K562 (cell line): ENCODE results near the gene FAF2. TPM values are rescaled to one million over a fixed set of nuclear protein-coding genes. Genes with fewer than 3 reads are reported as not detected.

Experiments used
- SIN3A ChIP-seq, 2 experiments: fragments of 150-350 bp in 1 of 2; IDR thresholded peaks; 2 replicates each; pipeline ENCODE4 v1.6.1; 2011 to 2016; ENCODE audit warnings: borderline replicate concordance in 2 of 2, low read depth in 2 of 2, low read length in 2 of 2, mild to moderate bottlenecking in 2 of 2, moderate library complexity in 2 of 2; ENCODE audit not compliant: control insufficient read depth in 1 of 2
- SOX6 ChIP-seq: fragments of 450-650 bp; IDR thresholded peaks from 2 replicates; pipeline ENCODE4 v1.6.1; 2014; ENCODE audit warnings: mild to moderate bottlenecking
- XRCC4 ChIP-seq: IDR thresholded peaks from one replicate; pipeline ENCODE4 v1.6.1; 2011; ENCODE audit not compliant: insufficient read depth, insufficient read length; ENCODE audit errors: extremely low read depth
- polyA plus RNA-seq, 8 experiments: library from polyadenylated mRNA; depleted of rRNA in 4 of 8; stranded (reverse) in 5 of 8; unstranded in 3 of 8; fragments of >200 nt; fragmentation: Nextera tagmentation in 2 of 8; fragmentation: Illumina TruSeq in 1 of 8; extraction: Ambion mirVana in 2 of 8; extraction: Trizol in 1 of 8; gene quantifications; 2 replicates each; pipeline versions ENCODE4 v1.2.1 to v1.2.3, GENCODE V29; 2011 to 2014; ENCODE audit warnings: inconsistent platforms in 1 of 8, missing spikeins in 1 of 8
- total RNA-seq, 7 experiments: library from RNA; depleted of rRNA in 6 of 7; stranded (reverse); fragments of >200 nt in 6 of 7; fragmentation: Illumina TruSeq in 2 of 7; extraction: Trizol in 2 of 7; gene quantifications; 2 replicates each; pipeline versions ENCODE4 v1.2.1 to v1.2.3, GENCODE V29; 2011 to 2021; ENCODE audit warnings: low replicate concordance in 1 of 7
- TF ChIP-seq, protein P1 (sequence below), 2 experiments: IDR thresholded peaks in 1 of 2; conservative IDR thresholded peaks in 1 of 2; 2 replicates each; pipeline ENCODE4 v1.6.1; 2016; ENCODE audit warnings: low read depth in 2 of 2, mild to moderate bottlenecking in 1 of 2, missing compliant biosample characterization in 1 of 2, missing genetic modification characterization in 1 of 2, moderate library complexity in 1 of 2
- TF ChIP-seq, protein P2 (sequence below): sonication (generic); formaldehyde crosslinking; IDR thresholded peaks from 2 replicates; pipeline ENCODE4 v1.8.1; 2022; ENCODE audit warnings: missing genetic modification reagents

Gene FAF2
- total and polyA plus RNA-seq, 9 of the 15 experiments (the other 6 are each of a cell fraction or from before 2014, with no cell fraction given) = 25.0 to 44.6 (median 36.1) TPM

DNA sequence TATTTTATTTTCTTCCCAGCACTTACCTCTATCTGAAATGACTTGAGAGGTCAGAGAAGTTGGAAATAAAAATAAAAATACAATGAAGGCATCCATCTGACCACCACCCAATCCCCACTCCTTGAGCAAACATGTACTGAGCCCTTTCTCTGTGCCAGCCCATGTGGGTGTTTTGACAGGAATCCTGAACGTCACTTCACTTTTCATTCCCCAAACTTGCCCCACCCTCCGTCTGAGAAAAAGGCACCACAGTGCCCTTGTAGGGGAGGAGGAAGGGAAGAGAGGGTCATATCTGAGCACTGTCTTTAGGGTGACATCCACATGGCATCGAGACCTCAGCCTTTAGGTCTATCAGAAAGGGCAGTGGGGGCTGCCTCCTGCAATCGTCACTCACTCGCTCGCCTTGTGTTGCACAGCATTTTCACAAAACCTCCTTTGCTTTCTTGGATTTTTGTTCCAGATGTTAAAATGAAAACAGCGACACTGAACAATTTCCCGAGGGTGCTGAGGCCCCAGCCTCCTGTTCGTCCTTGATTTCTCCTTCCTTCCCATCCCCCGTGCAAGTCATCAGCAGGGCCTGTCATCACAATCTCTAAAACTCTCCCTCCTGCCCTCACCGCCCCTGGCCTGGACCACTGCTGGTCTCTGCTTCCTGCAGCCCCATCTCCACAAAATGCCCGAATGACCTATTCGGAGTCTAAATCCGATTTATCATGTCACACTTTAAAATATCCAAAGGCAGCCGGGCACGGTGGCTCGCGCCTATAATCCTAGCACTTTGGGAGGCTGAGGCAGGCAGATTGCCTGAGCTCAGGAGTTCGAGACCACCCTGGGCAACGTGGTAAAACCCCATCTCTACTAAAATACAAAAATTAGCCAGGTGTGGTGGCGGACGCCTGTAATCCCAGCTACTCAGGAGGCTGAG is 46.6 kb upstream of the FAF2 start (continued):
- TF ChIP-seq, protein P1, sequence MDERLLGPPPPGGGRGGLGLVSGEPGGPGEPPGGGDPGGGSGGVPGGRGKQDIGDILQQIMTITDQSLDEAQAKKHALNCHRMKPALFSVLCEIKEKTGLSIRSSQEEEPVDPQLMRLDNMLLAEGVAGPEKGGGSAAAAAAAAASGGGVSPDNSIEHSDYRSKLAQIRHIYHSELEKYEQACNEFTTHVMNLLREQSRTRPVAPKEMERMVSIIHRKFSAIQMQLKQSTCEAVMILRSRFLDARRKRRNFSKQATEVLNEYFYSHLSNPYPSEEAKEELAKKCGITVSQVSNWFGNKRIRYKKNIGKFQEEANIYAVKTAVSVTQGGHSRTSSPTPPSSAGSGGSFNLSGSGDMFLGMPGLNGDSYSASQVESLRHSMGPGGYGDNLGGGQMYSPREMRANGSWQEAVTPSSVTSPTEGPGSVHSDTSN (CRISPR knock-in tag; IDR thresholded peaks at IDR 0.05; ENCODE audit: low read depth) = no peak
- TF ChIP-seq, protein P1 (tag; conservative IDR thresholded peaks at IDR 0.05; ENCODE audit: low read depth) = no peak
- TF ChIP-seq, protein P2, sequence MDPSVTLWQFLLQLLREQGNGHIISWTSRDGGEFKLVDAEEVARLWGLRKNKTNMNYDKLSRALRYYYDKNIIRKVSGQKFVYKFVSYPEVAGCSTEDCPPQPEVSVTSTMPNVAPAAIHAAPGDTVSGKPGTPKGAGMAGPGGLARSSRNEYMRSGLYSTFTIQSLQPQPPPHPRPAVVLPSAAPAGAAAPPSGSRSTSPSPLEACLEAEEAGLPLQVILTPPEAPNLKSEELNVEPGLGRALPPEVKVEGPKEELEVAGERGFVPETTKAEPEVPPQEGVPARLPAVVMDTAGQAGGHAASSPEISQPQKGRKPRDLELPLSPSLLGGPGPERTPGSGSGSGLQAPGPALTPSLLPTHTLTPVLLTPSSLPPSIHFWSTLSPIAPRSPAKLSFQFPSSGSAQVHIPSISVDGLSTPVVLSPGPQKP (CRISPR knock-in tag) = no peak
- no peak for TF ChIP-seq XRCC4
- no peak for TF ChIP-seq SOX6
- no peak for TF ChIP-seq SIN3A (IDR thresholded peaks at IDR 0.05; ENCODE audit: borderline replicate concordance in 2 of 2, control insufficient read depth in 1 of 2, low read depth in 2 of 2, low read length in 2 of 2)
